ENCODE results near the gene TTC7B. TPM values are rescaled to one million over a fixed set of nuclear protein-coding genes. Genes with fewer than 3 reads are reported as not detected.

The TTC7B gene
- total RNA-seq, 1 experiment from 2014 or later = 40.9 TPM

DNA sequence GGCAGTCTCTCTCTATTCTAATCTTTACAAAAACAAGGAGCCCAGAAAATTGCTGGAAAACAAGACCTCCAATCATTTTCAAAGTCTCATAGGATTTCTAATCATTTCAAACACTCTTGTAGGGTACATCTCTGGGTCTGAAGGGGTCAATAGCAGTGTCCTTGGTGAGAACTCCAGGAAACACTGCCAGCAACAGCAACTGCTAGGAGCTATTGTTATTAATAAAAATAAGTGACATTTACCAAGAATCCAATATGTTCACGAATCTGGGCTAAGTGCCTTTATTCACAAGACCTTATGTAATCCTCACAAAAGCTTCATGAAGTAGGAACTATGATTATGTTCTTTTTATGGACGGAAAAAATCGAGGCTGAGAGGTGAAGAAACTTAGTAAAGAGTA lies 72.8 kb downstream of the TTC7B start:
- H3K4me1 ChIP-seq (ENCODE audit: control insufficient read depth, insufficient read depth, low read length) = no peaks in the 10 kb centered on the region
- no peaks in the 10 kb centered on the region for H3K9me3 ChIP-seq (ENCODE audit: control insufficient read depth, insufficient read depth, low read depth, low read length)
- BruUV-seq (replicated peaks) = no TSS peak
- CTCF ChIA-PET = no interaction called here
- in situ Hi-C loops (cut with HindIII; ENCODE audit: low pct_unique_long_range_greater_than_20kb, low sequenced_read_pairs) (no loop called here), intact Hi-C loops (cut with micrococcal nuclease; ENCODE audit: unreplicated experiment) (no loop called here)
- TF ChIP-seq, protein P1, sequence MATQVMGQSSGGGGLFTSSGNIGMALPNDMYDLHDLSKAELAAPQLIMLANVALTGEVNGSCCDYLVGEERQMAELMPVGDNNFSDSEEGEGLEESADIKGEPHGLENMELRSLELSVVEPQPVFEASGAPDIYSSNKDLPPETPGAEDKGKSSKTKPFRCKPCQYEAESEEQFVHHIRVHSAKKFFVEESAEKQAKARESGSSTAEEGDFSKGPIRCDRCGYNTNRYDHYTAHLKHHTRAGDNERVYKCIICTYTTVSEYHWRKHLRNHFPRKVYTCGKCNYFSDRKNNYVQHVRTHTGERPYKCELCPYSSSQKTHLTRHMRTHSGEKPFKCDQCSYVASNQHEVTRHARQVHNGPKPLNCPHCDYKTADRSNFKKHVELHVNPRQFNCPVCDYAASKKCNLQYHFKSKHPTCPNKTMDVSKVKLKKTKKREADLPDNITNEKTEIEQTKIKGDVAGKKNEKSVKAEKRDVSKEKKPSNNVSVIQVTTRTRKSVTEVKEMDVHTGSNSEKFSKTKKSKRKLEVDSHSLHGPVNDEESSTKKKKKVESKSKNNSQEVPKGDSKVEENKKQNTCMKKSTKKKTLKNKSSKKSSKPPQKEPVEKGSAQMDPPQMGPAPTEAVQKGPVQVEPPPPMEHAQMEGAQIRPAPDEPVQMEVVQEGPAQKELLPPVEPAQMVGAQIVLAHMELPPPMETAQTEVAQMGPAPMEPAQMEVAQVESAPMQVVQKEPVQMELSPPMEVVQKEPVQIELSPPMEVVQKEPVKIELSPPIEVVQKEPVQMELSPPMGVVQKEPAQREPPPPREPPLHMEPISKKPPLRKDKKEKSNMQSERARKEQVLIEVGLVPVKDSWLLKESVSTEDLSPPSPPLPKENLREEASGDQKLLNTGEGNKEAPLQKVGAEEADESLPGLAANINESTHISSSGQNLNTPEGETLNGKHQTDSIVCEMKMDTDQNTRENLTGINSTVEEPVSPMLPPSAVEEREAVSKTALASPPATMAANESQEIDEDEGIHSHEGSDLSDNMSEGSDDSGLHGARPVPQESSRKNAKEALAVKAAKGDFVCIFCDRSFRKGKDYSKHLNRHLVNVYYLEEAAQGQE (IDR thresholded peaks at IDR 0.05; ENCODE audit: insufficient read depth in 1 of 2, low read depth in 2 of 2, low read length in 1 of 2) = no peak
- TF ChIP-seq, protein P2, sequence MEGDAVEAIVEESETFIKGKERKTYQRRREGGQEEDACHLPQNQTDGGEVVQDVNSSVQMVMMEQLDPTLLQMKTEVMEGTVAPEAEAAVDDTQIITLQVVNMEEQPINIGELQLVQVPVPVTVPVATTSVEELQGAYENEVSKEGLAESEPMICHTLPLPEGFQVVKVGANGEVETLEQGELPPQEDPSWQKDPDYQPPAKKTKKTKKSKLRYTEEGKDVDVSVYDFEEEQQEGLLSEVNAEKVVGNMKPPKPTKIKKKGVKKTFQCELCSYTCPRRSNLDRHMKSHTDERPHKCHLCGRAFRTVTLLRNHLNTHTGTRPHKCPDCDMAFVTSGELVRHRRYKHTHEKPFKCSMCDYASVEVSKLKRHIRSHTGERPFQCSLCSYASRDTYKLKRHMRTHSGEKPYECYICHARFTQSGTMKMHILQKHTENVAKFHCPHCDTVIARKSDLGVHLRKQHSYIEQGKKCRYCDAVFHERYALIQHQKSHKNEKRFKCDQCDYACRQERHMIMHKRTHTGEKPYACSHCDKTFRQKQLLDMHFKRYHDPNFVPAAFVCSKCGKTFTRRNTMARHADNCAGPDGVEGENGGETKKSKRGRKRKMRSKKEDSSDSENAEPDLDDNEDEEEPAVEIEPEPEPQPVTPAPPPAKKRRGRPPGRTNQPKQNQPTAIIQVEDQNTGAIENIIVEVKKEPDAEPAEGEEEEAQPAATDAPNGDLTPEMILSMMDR (IDR thresholded peaks at IDR 0.05) = no peak
- TF ChIP-seq SIN3A (IDR thresholded peaks at IDR 0.05; ENCODE audit: borderline replicate concordance, insufficient read depth, low read depth, low read length) (no peak), POLR2AphosphoS5 (IDR thresholded peaks at IDR 0.05; ENCODE audit: low read depth, low read length) (no peak), TCF7L2 (IDR thresholded peaks at IDR 0.05; ENCODE audit: low read depth, low read length) (no peak)
- ATAC-seq = no peak
- no peak overlapping the region for H3K4me3 ChIP-seq (ENCODE audit: low read depth in 2 of 2, low read length in 2 of 2)
- no peak overlapping the region for H3K27ac ChIP-seq (ENCODE audit: low read length)
- no peak for DNase-seq (ENCODE audit: low read depth, low spot score)
- no peaks in the 10 kb centered on the region for H3K27me3 ChIP-seq (ENCODE audit: control insufficient read depth, insufficient read depth, low read length)
- POLR2A ChIA-PET = no interaction called here
- H3K36me3 ChIP-seq (ENCODE audit: control insufficient read depth, insufficient read depth, low read length) = no peaks in the 10 kb centered on the region

DNA sequence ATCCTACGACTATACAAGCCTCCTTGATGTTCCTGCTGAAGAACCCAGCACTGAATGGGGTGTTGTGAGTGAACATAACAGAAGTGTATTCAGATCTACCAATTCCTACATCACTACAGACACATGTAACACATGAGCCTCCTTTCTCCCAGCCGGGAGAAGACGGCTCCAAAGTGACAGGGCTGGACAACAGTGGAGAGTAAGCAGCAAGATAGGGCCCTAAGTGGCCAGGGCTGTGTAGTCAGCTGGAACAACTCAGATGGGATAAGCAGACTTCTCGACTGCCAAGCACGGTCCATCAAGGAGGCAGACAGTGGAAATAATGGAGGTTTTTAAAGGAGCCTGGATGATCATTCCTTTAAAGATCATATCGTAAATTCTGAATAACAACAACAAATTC lies 73.5 kb downstream of the TTC7B start:
- H3K4me1 ChIP-seq (ENCODE audit: control insufficient read depth, insufficient read depth, low read length) = no peaks in the 10 kb centered on the region
- H3K4me3 ChIP-seq (ENCODE audit: low read depth in 2 of 2, low read length in 2 of 2) = no peak overlapping the region
- H3K9me3 ChIP-seq (ENCODE audit: control insufficient read depth, insufficient read depth, low read depth, low read length) = no peaks in the 10 kb centered on the region
- POLR2A ChIA-PET = no interaction called here
- intact Hi-C loops (cut with micrococcal nuclease; ENCODE audit: unreplicated experiment) = no loop called here
- H3K27ac ChIP-seq (ENCODE audit: low read length) = no peak overlapping the region
- H3K27me3 ChIP-seq (ENCODE audit: control insufficient read depth, insufficient read depth, low read length) = no peaks in the 10 kb centered on the region
- H3K36me3 ChIP-seq (ENCODE audit: control insufficient read depth, insufficient read depth, low read length) = no peaks in the 10 kb centered on the region
- BruUV-seq (replicated peaks) = no TSS peak
- CTCF ChIA-PET = no interaction called here
- TF ChIP-seq SIN3A (IDR thresholded peaks at IDR 0.05; ENCODE audit: borderline replicate concordance, insufficient read depth, low read depth, low read length) (no peak), POLR2AphosphoS5 (IDR thresholded peaks at IDR 0.05; ENCODE audit: low read depth, low read length) (no peak), TCF7L2 (IDR thresholded peaks at IDR 0.05; ENCODE audit: low read depth, low read length) (no peak)
- TF ChIP-seq, protein P2 (IDR thresholded peaks at IDR 0.05) = no peak
- TF ChIP-seq, protein P1 (IDR thresholded peaks at IDR 0.05; ENCODE audit: insufficient read depth in 1 of 2, low read depth in 2 of 2, low read length in 1 of 2) = no peak
- in situ Hi-C loops (cut with HindIII; ENCODE audit: low pct_unique_long_range_greater_than_20kb, low sequenced_read_pairs) = no loop called here
- DNase-seq (ENCODE audit: low read depth, low spot score) = no peak
- ATAC-seq = no peak
